ENCODE data around the gene TMEM52. TPM values are rescaled to one million over a fixed set of nuclear protein-coding genes. Genes with fewer than 3 reads are reported as not detected.

TMEM52 gene
- total and polyA plus RNA-seq, 2 of the 13 experiments (the other 11 are each of a cell fraction or from before 2014, with no cell fraction given): 13.2 to 18.7 TPM

- TF ChIP-seq ZNF713 (CRISPR knock-in tag; IDR thresholded peaks at IDR 0.05) (0 out of 2 replicates have a peak, but pooled peaks have one; percentile 50), LCORL (IDR thresholded peaks at IDR 0.05) (peak; percentile 26; the same call in 1 of the 2 replicates), LCORL (CRISPR knock-in tag; IDR thresholded peaks at IDR 0.05) (peak; percentile 100), MAF1 (CRISPR knock-in tag; IDR thresholded peaks at IDR 0.05; ENCODE audit: borderline replicate concordance) (no peak; the same call in 1 of the 2 replicates), PLRG1 (conservative IDR thresholded peaks at IDR 0.05) (no peak), ZNF703 (CRISPR knock-in tag; IDR thresholded peaks at IDR 0.05; ENCODE audit: borderline replicate concordance) (no peak; the same call in 1 of the 2 replicates), ESRRA (CRISPR knock-in tag; IDR thresholded peaks at IDR 0.05; ENCODE audit: low read depth) (peak; percentile 76), ZNF496 (CRISPR knock-in tag; IDR thresholded peaks at IDR 0.05; ENCODE audit: insufficient replicate concordance) (no peak), KMT2A (CRISPR knock-in tag; IDR thresholded peaks at IDR 0.05) (no peak; the same call in 1 of the 2 replicates), ZNF879 (CRISPR knock-in tag; IDR thresholded peaks at IDR 0.05) (no peak), ZNF3 (CRISPR knock-in tag; IDR thresholded peaks at IDR 0.05) (no peak), ZNF460 (CRISPR knock-in tag; IDR thresholded peaks at IDR 0.05; ENCODE audit: borderline replicate concordance) (no peak), ZNF564 (CRISPR knock-in tag; IDR thresholded peaks at IDR 0.05) (no peak), CBX2 (IDR thresholded peaks at IDR 0.05; ENCODE audit: low read depth, low read length) (no peak), CBX2 (CRISPR knock-in tag; IDR thresholded peaks at IDR 0.05; ENCODE audit: low read depth) (no peak), ZNF503 (CRISPR knock-in tag; IDR thresholded peaks at IDR 0.05) (peak; percentile 26; the same call in 1 of the 2 replicates), TBX3 (IDR thresholded peaks at IDR 0.05; ENCODE audit: borderline replicate concordance) (no peak)
- TF ChIP-seq, protein P1, sequence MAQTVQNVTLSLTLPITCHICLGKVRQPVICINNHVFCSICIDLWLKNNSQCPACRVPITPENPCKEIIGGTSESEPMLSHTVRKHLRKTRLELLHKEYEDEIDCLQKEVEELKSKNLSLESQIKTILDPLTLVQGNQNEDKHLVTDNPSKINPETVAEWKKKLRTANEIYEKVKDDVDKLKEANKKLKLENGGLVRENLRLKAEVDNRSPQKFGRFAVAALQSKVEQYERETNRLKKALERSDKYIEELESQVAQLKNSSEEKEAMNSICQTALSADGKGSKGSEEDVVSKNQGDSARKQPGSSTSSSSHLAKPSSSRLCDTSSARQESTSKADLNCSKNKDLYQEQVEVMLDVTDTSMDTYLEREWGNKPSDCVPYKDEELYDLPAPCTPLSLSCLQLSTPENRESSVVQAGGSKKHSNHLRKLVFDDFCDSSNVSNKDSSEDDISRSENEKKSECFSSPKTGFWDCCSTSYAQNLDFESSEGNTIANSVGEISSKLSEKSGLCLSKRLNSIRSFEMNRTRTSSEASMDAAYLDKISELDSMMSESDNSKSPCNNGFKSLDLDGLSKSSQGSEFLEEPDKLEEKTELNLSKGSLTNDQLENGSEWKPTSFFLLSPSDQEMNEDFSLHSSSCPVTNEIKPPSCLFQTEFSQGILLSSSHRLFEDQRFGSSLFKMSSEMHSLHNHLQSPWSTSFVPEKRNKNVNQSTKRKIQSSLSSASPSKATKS (CRISPR knock-in tag; IDR thresholded peaks at IDR 0.05): no peak
- TF ChIP-seq, protein P2, sequence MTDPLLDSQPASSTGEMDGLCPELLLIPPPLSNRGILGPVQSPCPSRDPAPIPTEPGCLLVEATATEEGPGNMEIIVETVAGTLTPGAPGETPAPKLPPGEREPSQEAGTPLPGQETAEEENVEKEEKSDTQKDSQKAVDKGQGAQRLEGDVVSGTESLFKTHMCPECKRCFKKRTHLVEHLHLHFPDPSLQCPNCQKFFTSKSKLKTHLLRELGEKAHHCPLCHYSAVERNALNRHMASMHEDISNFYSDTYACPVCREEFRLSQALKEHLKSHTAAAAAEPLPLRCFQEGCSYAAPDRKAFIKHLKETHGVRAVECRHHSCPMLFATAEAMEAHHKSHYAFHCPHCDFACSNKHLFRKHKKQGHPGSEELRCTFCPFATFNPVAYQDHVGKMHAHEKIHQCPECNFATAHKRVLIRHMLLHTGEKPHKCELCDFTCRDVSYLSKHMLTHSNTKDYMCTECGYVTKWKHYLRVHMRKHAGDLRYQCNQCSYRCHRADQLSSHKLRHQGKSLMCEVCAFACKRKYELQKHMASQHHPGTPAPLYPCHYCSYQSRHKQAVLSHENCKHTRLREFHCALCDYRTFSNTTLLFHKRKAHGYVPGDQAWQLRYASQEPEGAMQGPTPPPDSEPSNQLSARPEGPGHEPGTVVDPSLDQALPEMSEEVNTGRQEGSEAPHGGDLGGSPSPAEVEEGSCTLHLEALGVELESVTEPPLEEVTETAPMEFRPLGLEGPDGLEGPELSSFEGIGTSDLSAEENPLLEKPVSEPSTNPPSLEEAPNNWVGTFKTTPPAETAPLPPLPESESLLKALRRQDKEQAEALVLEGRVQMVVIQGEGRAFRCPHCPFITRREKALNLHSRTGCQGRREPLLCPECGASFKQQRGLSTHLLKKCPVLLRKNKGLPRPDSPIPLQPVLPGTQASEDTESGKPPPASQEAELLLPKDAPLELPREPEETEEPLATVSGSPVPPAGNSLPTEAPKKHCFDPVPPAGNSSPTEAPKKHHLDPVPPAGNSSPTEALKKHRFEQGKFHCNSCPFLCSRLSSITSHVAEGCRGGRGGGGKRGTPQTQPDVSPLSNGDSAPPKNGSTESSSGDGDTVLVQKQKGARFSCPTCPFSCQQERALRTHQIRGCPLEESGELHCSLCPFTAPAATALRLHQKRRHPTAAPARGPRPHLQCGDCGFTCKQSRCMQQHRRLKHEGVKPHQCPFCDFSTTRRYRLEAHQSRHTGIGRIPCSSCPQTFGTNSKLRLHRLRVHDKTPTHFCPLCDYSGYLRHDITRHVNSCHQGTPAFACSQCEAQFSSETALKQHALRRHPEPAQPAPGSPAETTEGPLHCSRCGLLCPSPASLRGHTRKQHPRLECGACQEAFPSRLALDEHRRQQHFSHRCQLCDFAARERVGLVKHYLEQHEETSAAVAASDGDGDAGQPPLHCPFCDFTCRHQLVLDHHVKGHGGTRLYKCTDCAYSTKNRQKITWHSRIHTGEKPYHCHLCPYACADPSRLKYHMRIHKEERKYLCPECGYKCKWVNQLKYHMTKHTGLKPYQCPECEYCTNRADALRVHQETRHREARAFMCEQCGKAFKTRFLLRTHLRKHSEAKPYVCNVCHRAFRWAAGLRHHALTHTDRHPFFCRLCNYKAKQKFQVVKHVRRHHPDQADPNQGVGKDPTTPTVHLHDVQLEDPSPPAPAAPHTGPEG (CRISPR knock-in tag; IDR thresholded peaks at IDR 0.05): no peak
- TF ChIP-seq, protein P3, sequence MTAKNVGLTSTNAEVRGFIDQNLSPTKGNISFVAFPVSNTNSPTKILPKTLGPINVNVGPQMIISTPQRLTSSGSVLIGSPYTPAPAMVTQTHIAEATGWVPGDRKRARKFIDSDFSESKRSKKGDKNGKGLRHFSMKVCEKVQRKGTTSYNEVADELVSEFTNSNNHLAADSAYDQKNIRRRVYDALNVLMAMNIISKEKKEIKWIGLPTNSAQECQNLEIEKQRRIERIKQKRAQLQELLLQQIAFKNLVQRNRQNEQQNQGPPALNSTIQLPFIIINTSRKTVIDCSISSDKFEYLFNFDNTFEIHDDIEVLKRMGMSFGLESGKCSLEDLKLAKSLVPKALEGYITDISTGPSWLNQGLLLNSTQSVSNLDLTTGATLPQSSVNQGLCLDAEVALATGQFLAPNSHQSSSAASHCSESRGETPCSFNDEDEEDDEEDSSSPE (CRISPR knock-in tag; IDR thresholded peaks at IDR 0.05): peak; percentile 32; the same call in 1 of the 2 replicates
These were observed 22.2 kb upstream of the TMEM52 start (continued) for GRCh38 chr1:1941211-1941841.
